ENCODE data around the gene GPR137B.
"Not testable (repeated sequence)": the region's sequence is repeated elsewhere in the genome, so short reads cannot be mapped to it uniquely, and the experiment has no call there.

Gene GPR137B

GRCh38 chr1:236168716-236169429 is 26.5 kb downstream of the GPR137B start:
- DNase-seq = peak; percentile 86
- in situ Hi-C loops (cut with HindIII; ENCODE audit: low pct_ligation_motif_present, low pct_unique_long_range_greater_than_20kb, low sequenced_read_pairs) = no loop called here

DNA sequence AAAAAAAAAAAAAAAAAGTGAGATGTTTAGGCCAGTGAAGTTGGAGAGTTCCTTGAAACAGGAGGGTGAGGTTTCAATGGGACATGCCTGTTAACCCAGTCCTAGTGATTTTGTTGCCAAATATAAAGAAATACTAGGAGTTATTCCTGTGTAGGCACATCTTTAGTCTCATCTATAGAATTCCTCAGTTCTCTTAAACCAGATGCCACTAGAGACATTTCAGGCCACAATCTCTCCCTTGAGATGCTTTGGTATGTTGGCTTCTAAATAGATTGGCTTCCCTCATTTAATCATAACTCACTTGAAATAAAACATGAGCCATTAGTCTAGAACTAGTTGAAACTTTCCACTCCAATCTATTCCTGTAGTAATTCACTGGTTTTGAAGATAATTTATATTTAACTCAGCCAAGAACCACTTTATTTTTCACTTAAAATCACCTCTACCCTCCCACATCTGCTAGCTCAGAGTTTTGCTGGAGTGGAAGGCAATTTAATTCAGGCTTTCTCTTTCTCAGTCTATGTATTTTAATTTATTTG is 29.8 kb downstream of the GPR137B start:
- DNase-seq = no peak
- in situ Hi-C loops (cut with HindIII; ENCODE audit: low pct_ligation_motif_present, low pct_unique_long_range_greater_than_20kb, low sequenced_read_pairs) = no loop called here

- in situ Hi-C loops (cut with HindIII; ENCODE audit: low pct_ligation_motif_present, low pct_unique_long_range_greater_than_20kb, low sequenced_read_pairs) = no loop called here
These were observed 30.9 kb downstream of the GPR137B start for GRCh38 chr1:236173174-236173767.

GRCh38 chr1:236175642-236176336 is 33.5 kb downstream of the GPR137B start:
- peak; percentile 85 for DNase-seq
- in situ Hi-C loops (cut with HindIII; ENCODE audit: low pct_ligation_motif_present, low pct_unique_long_range_greater_than_20kb, low sequenced_read_pairs) = no loop called here

More at GRCh38 chr1:236173174-236173767, 30.9 kb downstream of the GPR137B start:
- no peak for DNase-seq

GRCh38 chr1:236176337-236177336 is 34.3 kb downstream of the GPR137B start:
- in situ Hi-C loops (cut with HindIII; ENCODE audit: low pct_ligation_motif_present, low pct_unique_long_range_greater_than_20kb, low sequenced_read_pairs) = no loop called here
- DNase-seq = peak; percentile 94

- no peak for DNase-seq
- in situ Hi-C loops (cut with HindIII; ENCODE audit: low pct_ligation_motif_present, low pct_unique_long_range_greater_than_20kb, low sequenced_read_pairs) = no loop called here
These were observed 37.3 kb downstream of the GPR137B start for GRCh38 chr1:236179634-236180033.

DNA sequence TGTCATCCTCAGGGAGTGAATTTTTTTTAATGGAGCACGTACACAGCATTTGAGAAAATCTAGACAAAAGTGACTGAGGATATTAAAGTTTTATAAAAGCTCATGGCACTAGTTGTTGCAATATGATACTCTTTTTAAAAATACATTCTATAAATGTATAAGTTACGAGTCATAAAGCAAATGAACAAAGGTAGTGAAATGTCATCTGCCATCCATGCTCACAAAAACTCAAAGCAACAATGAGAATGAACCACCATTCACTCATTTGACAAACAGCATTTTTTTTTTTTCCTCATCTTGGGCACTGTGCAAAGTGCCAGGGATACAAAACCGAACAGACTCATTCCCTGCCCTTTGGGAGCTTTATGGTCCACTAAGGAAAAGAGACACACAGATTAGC is 38.7 kb downstream of the GPR137B start:
- in situ Hi-C loops (cut with HindIII; ENCODE audit: low pct_ligation_motif_present, low pct_unique_long_range_greater_than_20kb, low sequenced_read_pairs) = no loop called here
- no peak for DNase-seq

DNA sequence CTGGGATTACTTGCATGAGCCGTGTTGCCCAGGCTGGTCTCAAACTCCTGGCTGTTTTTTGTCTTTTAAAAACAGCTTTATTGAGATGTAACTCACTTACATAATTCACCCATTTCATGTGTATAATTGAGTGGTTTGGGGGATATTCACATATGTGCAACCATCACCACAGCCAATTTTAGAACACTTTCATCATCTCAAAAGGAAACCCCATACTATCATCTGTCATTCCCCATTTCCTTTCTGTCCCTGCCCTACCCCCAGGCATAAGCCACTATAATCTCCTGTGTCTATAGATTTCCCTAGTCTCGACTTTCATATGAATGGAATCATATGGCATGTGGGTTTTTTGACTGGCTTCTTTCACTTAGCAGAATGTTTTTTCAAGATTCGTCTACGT is 43.3 kb downstream of the GPR137B start:
- no peak for DNase-seq
- in situ Hi-C loops (cut with HindIII; ENCODE audit: low pct_ligation_motif_present, low pct_unique_long_range_greater_than_20kb, low sequenced_read_pairs) = no loop called here

DNA sequence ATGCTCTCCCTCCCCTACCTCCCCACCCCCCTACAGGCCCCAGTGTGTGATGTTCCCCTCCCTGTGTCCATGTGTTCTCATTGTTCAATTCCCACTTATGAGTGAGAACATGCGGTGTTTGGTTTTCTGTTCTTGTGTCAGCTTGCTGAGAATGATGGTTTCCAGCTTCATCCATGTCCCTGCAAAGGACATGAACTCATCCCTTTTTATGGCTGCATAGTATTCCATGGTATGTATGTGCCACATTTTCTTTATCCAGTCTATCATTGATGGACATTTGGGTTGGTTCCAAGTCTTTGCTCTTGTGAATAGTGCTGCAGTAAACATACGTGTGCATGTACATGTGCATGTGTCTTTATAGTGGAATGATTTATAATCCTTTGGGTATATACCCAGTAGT is 44.1 kb downstream of the GPR137B start:
- DNase-seq; in situ Hi-C loops (cut with HindIII; ENCODE audit: low pct_ligation_motif_present, low pct_unique_long_range_greater_than_20kb, low sequenced_read_pairs): not testable (repeated sequence)

- in situ Hi-C loops (cut with HindIII; ENCODE audit: low pct_ligation_motif_present, low pct_unique_long_range_greater_than_20kb, low sequenced_read_pairs); DNase-seq: not testable (repeated sequence)
These were observed 45.7 kb downstream of the GPR137B start for GRCh38 chr1:236188084-236188483.

- no peak for DNase-seq
- in situ Hi-C loops (cut with HindIII; ENCODE audit: low pct_ligation_motif_present, low pct_unique_long_range_greater_than_20kb, low sequenced_read_pairs) = no loop called here
These were observed 50.8 kb downstream of the GPR137B start for GRCh38 chr1:236193184-236193583.

- in situ Hi-C loops (cut with HindIII; ENCODE audit: low pct_ligation_motif_present, low pct_unique_long_range_greater_than_20kb, low sequenced_read_pairs) = no loop called here
- DNase-seq = no peak
These were observed 58.6 kb downstream of the GPR137B start for GRCh38 chr1:236200925-236201324.

GRCh38 chr1:236201786-236202185 is 59.4 kb downstream of the GPR137B start:
- no peak for DNase-seq
- in situ Hi-C loops (cut with HindIII; ENCODE audit: low pct_ligation_motif_present, low pct_unique_long_range_greater_than_20kb, low sequenced_read_pairs) = no loop called here

DNA sequence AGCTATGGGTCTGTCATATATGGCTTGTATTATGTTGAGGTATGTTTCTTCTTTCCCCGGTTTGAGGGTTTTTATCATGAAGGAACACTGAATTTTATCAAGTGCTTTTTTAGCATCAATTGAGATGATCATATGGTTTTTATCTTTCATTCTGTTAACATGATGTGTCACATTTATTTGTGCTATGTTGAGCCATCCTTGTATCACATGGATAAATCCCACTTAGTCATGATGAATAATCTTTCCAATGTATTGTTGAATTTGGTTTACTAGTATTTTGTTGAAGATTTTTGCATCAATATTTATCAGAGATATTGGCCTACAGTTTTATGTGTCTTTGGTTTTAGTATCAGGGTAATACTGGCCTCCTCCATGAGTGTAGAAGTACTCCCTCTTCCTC is 61.7 kb downstream of the GPR137B start:
- in situ Hi-C loops (cut with HindIII; ENCODE audit: low pct_ligation_motif_present, low pct_unique_long_range_greater_than_20kb, low sequenced_read_pairs) = no loop called here

DNA sequence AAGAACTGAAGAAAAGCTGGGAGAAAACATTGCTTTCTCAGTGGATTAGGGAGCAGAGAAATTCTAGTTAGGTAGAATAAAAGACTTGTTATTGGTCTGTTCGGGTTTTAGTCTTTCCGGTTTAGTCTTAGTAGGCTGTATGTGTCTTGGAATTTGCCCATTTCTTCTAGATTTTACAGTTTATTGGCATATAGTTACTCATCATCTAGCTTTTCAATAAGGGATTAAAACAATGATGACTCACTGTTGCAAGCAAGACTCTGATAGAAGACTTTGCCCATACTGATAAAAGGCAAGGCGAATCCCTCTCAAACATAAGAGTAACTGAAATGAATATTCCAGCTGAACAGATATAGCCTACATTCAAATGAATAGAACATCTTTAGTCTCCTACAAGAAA is 62.3 kb downstream of the GPR137B start:
- in situ Hi-C loops (cut with HindIII; ENCODE audit: low pct_ligation_motif_present, low pct_unique_long_range_greater_than_20kb, low sequenced_read_pairs) = no loop called here
- DNase-seq = no peak

More for the DNA sequence above, 61.7 kb downstream of the GPR137B start:
- no peak for DNase-seq

GRCh38 chr1:236206548-236206947 is 64.2 kb downstream of the GPR137B start:
- no peak for DNase-seq
- in situ Hi-C loops (cut with HindIII; ENCODE audit: low pct_ligation_motif_present, low pct_unique_long_range_greater_than_20kb, low sequenced_read_pairs) = no loop called here

- in situ Hi-C loops (cut with HindIII; ENCODE audit: low pct_ligation_motif_present, low pct_unique_long_range_greater_than_20kb, low sequenced_read_pairs) = no loop called here
- DNase-seq = no peak
These were observed 64.8 kb downstream of the GPR137B start for GRCh38 chr1:236207121-236207520.

DNA sequence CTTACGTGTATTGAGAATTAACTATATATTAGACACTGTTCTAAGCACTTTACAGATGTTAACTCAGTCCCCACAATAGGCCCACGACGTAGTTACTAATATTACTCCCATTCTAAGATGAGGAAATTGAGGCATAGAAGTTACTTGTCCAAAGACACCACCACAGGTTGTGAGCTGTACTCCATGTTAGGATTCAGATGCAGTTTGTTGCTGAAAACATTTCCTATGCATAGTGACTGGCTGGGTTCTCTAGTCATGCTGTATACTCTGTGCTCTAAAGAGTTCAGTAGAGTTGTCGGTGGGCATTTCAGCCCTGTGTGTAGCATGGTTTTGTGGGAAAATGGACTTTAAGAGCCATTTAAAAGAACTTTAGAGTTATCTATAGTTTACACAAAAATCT is 65.2 kb downstream of the GPR137B start:
- in situ Hi-C loops (cut with HindIII; ENCODE audit: low pct_ligation_motif_present, low pct_unique_long_range_greater_than_20kb, low sequenced_read_pairs) = no loop called here
- no peak for DNase-seq

Data from ACHN (cell line).